H1 (cell line): ENCODE measurements around the gene TMEM17. TPM values are rescaled to one million over a fixed set of nuclear protein-coding genes. Genes with fewer than 3 reads are reported as not detected.

Source experiments
- EP300 ChIP-seq, 2 experiments: IDR thresholded peaks; 1 replicate in 1 of 2; 2 replicates in 1 of 2; pipeline ENCODE4 v1.6.1; 2011 to 2012; ENCODE audit warnings: low read depth in 2 of 2, low read length in 2 of 2, mild to moderate bottlenecking in 2 of 2, borderline replicate concordance in 1 of 2, inconsistent platforms in 1 of 2, moderate library complexity in 1 of 2
- KDM5A ChIP-seq: fragments of 200-600 bp; IDR thresholded peaks from 2 replicates; pipeline ENCODE4 v1.7.1; 2012; ENCODE audit warnings: mild to moderate bottlenecking, low read length, inconsistent platforms, mixed read lengths
- POU5F1 ChIP-seq: IDR thresholded peaks from 2 replicates; pipeline ENCODE4 v1.6.1; 2011; ENCODE audit warnings: low read depth, mild to moderate bottlenecking, low read length, moderate library complexity
- RFX5 ChIP-seq: IDR thresholded peaks from 2 replicates; pipeline ENCODE4 v1.6.1; 2011; ENCODE audit warnings: low read depth, low read length, improper control_type of control experiment, borderline replicate concordance
- SIX5 ChIP-seq: IDR thresholded peaks from 2 replicates; pipeline ENCODE4 v1.6.1; 2011; ENCODE audit warnings: mild to moderate bottlenecking, low read depth, low read length
- polyA plus RNA-seq, 7 experiments: library from polyadenylated mRNA; depleted of rRNA in 3 of 7; stranded (reverse) in 5 of 7; unstranded in 2 of 7; fragments of >200 nt in 5 of 7; fragments of 200-250 nt in 2 of 7; gene quantifications; 1 replicate in 5 of 7; 2 replicates in 1 of 7; 4 replicates in 1 of 7; pipeline versions ENCODE4 v1.2.1 to v1.2.3, GENCODE V29; 2011 to 2013; ENCODE audit warnings: missing spikeins in 2 of 7, mixed read lengths in 2 of 7
- total RNA-seq: library from RNA; stranded (reverse); fragmentation: NEBNext Ultra II Directional; extraction: Animal tissue kit (Norgen Biotek cat#: 25700); gene quantifications from 2 replicates; pipeline ENCODE4 v1.2.1, GENCODE V29; 2021

Gene TMEM17
- total and polyA plus RNA-seq, 2 of the 8 experiments (the other 6 are each of a cell fraction or from before 2014, with no cell fraction given), result 0.69 to 1.2 TPM

DNA sequence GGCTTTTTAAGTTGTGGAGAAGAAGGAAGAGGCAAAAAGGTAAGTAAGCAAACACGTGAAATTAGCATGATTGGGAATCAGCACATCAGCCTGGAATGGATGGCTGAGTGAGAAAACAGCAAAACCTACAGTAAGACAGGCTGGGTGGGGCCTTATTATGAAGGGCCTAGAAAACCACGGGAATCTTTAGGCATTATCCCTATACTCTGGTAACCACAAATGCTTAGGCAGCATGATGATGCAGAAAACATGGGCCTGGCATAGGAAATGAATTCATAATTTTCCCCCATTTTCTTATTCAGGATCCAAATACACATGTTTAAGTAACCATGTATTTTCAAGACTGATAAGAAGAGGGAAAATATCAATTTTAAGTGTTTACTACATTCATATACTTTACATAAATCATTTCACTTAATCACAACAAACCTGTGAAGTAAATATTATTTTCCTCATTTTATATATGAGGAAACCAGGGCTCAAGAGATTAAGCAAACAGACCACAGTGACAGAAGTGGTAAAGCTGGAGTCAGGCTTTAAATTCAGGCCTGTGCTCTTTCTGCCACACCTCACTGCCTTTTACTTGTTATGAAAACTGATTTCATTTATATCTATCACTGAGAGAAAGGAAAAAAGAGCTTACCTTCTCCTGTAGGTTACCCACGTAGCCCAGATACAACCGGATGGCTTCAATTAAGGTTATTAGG, 4.0 kb downstream of the TMEM17 start (continued):
- TF ChIP-seq EP300 (IDR thresholded peaks at IDR 0.05; ENCODE audit: borderline replicate concordance in 1 of 2, low read depth in 2 of 2, low read length in 2 of 2) (no peak), POU5F1 (no peak), KDM5A (no peak), SIX5 (no peak), RFX5 (no peak)
